RWPE2 (cell line): Measurements from ENCODE around the gene CALR3.
"Not testable (repeated sequence)": the region's sequence is repeated elsewhere in the genome, so short reads cannot be mapped to it uniquely, and the experiment has no call there.

Experiments used
- ATAC-seq: fragments of 200-7000 bp; cut with Tn5 transposase; 3 replicates; pipeline ENCODE4 v1.9.1; 2021; ENCODE audit warnings: low read depth
- DNase-seq: peaks from one replicate; pipeline ENCODE4 v3.0.0-alpha.2; 2020; ENCODE audit warnings: low spot score
- H3K27ac ChIP-seq: fragments of 450-650 bp; 2 replicates; pipeline ENCODE4 v1.5.1; 2017; ENCODE audit warnings: mild to moderate bottlenecking; ENCODE audit not compliant: poor library complexity, severe bottlenecking
- H3K27me3 ChIP-seq: fragments of 250-450 bp; sonication (Bioruptor Pico); 2 replicates; pipeline ENCODE4 v1.5.1; 2021; ENCODE audit warnings: mild to moderate bottlenecking, moderate library complexity; ENCODE audit not compliant: insufficient read depth, poor library complexity, severe bottlenecking
- H3K36me3 ChIP-seq: fragments of 250-450 bp; sonication (Bioruptor Pico); 2 replicates; pipeline ENCODE4 v1.5.1; 2020; ENCODE audit warnings: low read depth, mild to moderate bottlenecking, moderate library complexity
- H3K4me1 ChIP-seq: fragments of 250-450 bp; sonication (Bioruptor Pico); 2 replicates; pipeline ENCODE4 v1.5.1; 2021; ENCODE audit warnings: mild to moderate bottlenecking, moderate library complexity; ENCODE audit not compliant: insufficient read depth, poor library complexity, severe bottlenecking
- H3K4me3 ChIP-seq: fragments of 250-450 bp; sonication (Bioruptor Pico); 2 replicates; pipeline ENCODE4 v1.5.1; 2021; ENCODE audit warnings: mild to moderate bottlenecking, moderate library complexity; ENCODE audit not compliant: severe bottlenecking
- H3K9me3 ChIP-seq: fragments of 250-450 bp; sonication (Bioruptor Pico); 2 replicates; pipeline ENCODE4 v1.5.1; 2021; ENCODE audit warnings: mild to moderate bottlenecking, moderate library complexity; ENCODE audit not compliant: severe bottlenecking
- TF ChIP-seq, protein P1 (sequence below): fragments of 450-650 bp; IDR thresholded peaks from one replicate; pipeline ENCODE4 v1.5.1; 2017; ENCODE audit warnings: mild to moderate bottlenecking, moderate library complexity; ENCODE audit not compliant: poor library complexity, severe bottlenecking

Gene CALR3

DNA sequence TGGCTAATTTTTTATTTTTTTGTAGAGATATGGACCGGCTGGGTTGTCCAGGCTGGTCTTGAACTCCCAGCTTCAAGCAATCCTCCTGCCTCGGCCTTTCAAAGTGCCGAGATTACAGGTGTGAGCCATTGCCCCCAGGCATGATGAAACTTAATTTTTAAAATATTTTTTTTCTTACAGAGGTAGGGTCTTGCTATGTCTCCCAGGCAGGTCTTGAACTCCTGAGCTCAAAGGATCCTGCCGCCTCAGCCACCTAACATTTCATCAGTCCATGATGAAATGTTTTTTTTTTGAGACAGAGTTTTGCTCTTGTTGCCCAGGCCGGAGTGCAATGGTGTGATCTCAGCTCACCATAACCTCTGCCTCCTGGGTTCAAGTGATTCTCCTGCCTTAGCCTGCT lies 12.6 kb upstream of the CALR3 start:
- TF ChIP-seq, protein P1, sequence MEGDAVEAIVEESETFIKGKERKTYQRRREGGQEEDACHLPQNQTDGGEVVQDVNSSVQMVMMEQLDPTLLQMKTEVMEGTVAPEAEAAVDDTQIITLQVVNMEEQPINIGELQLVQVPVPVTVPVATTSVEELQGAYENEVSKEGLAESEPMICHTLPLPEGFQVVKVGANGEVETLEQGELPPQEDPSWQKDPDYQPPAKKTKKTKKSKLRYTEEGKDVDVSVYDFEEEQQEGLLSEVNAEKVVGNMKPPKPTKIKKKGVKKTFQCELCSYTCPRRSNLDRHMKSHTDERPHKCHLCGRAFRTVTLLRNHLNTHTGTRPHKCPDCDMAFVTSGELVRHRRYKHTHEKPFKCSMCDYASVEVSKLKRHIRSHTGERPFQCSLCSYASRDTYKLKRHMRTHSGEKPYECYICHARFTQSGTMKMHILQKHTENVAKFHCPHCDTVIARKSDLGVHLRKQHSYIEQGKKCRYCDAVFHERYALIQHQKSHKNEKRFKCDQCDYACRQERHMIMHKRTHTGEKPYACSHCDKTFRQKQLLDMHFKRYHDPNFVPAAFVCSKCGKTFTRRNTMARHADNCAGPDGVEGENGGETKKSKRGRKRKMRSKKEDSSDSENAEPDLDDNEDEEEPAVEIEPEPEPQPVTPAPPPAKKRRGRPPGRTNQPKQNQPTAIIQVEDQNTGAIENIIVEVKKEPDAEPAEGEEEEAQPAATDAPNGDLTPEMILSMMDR, result no peak
- H3K27ac ChIP-seq, result no peak overlapping the region
- no peak for ATAC-seq

DNA sequence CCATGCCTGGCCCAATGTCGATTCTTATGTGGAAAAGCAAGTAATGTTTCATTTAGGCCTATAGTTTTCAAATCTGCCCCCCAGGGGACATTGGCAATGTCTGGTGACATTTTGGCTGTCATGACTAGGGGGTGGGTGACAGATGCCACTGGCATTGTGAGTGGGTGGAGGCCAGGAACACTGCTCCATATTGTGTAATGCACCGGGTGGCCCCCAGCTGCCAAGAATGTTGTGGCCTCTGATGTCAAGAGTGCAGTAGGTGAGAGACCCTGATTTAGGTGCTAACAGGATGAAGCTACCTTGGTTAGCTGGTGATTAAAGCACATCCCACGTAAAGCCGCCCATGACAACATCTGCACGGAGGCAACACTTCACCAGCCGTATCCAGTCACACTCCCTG lies 11.0 kb upstream of the CALR3 start:
- DNase-seq, result no peak
- H3K27ac ChIP-seq, result no peak overlapping the region

More for the DNA sequence above, 12.6 kb upstream of the CALR3 start:
- no peaks in the 10 kb centered on the region for H3K27me3 ChIP-seq
- no peaks in the 10 kb centered on the region for H3K9me3 ChIP-seq
- no peak overlapping the region for H3K4me3 ChIP-seq
- no peaks in the 10 kb centered on the region for H3K4me1 ChIP-seq
- peaks cover 16% of the 10 kb centered on the region for H3K36me3 ChIP-seq
- DNase-seq, result no peak

DNA sequence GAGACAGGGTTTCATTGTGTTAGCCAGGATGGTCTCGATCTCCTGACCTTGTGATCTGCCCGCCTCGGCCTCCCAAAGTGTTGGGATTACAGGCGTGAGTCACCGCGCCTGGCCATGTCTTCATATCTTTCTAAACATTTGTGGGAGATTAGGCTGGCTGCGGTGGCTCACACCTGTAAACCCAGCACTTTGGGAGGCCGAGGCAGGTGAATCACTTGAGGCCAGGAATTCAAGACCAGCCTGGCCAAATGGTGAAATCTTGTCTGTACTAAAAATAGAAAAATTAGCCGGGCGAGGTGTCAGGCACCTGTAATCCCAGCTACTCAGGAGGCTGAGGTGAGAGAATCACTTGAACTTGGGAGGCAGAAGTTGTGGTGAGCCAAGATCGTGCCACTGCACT lies 10.2 kb upstream of the CALR3 start:
- H3K4me3 ChIP-seq, ATAC-seq: not testable (repeated sequence)
- peaks cover 20% of the 10 kb centered on the region for H3K36me3 ChIP-seq

More for the DNA sequence above, 11.0 kb upstream of the CALR3 start:
- H3K9me3 ChIP-seq, result no peaks in the 10 kb centered on the region
- no peak overlapping the region for H3K4me3 ChIP-seq
- no peak for ATAC-seq
- H3K4me1 ChIP-seq, result no peaks in the 10 kb centered on the region
- TF ChIP-seq, protein P1, result no peak
- peaks cover 20% of the 10 kb centered on the region for H3K36me3 ChIP-seq
- no peaks in the 10 kb centered on the region for H3K27me3 ChIP-seq

DNA sequence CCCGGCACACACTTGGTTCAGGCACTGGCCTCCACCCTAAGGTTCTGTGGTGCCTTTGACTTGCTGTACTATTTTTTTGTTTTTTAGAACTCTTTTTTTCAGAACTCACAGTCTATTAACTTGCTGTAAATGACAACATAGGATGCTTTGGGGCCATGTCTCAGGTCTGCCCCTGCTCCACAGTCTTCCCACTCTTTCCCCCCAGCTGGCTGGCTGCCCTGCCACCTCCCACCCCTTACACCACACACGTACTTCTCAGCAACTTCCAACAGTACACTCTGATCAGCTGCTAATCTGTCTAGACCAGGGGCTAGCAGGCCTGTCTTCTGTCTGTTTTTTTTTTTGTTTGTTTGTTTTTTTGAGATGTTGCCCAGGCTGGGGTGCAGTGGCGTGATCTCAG lies 8.3 kb upstream of the CALR3 start:
- Histone ChIP-seq H3K27me3 (no peaks in the 10 kb centered on the region), H3K4me1 (no peaks in the 10 kb centered on the region), H3K36me3 (peaks cover 15% of the 10 kb centered on the region), H3K9me3 (no peaks in the 10 kb centered on the region), H3K27ac (no peak overlapping the region), H3K4me3 (no peak overlapping the region)
- no peak for ATAC-seq
- TF ChIP-seq, protein P1, result no peak
- DNase-seq, result no peak

More for the DNA sequence above, 10.2 kb upstream of the CALR3 start:
- not testable (repeated sequence) for H3K27me3 ChIP-seq, DNase-seq, H3K9me3 ChIP-seq, H3K4me1 ChIP-seq, H3K27ac ChIP-seq

DNA sequence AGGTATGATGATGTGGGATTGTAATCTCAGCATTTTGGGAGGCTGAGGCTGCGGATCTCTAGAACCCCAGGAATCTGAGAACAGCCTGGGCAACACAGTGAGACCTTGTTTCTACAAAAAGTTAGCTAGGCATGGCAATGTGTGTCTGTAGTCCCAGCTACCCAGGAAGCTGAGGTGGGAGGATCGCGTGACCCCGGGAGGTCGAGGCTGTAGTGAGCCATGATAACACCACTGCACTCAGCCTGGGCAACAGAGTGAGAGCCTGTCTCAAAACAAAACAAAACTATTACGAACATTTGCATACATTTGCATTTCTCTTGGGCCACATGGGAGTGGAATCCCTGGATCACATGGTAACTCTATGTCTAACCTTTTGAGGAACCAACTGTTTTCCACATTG lies 1.9 kb upstream of the CALR3 start:
- Histone ChIP-seq H3K27me3 (no peaks in the 10 kb centered on the region), H3K4me1 (no peaks in the 10 kb centered on the region), H3K9me3 (no peaks in the 10 kb centered on the region), H3K4me3 (no peak overlapping the region), H3K27ac (no peak overlapping the region), H3K36me3 (no peaks in the 10 kb centered on the region)
- TF ChIP-seq, protein P1, result no peak
- no peak for DNase-seq
- ATAC-seq, result no peak
